Activated naive CD4-positive, alpha-beta T cell treated with Interleukin-2 at 50 U/mL for 16 hours (primary cell): ENCODE data around the gene CLEC6A.
"Not testable (repeated sequence)": the region's sequence is repeated elsewhere in the genome, so short reads cannot be mapped to it uniquely, and the experiment has no call there.

ENCODE experiments used
- DNase-seq: peaks from one replicate; pipeline ENCODE4 v3.0.0-alpha.2; 2020

CLEC6A gene

DNA sequence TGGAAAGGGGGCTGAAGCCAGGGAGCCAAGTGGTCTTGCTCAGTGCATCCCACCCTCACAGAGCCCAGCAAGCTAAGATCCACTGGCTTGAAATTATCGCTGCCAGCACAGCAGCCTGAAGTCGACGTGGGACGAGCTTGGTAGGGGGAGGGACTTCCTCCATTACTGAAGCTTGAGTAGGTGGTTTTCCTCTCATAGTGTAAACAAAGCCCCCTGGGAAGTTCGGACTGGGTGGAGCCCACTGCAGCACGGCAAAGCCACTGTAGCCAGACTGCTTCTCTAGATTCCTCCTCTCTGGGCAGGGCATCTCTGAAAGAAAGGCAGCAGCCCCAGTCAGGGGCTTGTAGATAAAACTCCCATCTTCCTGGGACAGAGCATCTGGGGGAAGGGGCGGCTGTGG, 40.3 kb downstream of the CLEC6A start:
- DNase-seq, result not testable (repeated sequence)

DNA sequence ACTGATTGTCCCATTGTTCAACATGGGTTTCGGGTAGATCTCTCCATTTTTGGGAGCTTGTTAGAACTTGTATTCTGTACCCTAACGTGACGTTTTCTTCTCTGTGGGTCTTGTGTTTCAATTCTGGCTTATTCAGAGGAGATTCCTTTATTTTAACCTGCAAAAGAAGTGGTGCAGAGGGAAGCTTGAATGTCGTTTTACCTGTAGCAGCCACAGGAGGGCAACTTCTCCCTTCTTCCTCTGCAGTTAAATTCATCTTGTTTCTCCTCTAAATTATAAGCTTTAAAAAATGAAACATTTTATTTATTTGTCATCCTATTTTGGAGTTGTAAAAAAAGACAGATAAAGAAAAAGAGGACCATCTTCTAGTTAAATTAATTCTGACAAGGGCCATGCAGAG, 43.9 kb downstream of the CLEC6A start:
- DNase-seq, result no peak

DNA sequence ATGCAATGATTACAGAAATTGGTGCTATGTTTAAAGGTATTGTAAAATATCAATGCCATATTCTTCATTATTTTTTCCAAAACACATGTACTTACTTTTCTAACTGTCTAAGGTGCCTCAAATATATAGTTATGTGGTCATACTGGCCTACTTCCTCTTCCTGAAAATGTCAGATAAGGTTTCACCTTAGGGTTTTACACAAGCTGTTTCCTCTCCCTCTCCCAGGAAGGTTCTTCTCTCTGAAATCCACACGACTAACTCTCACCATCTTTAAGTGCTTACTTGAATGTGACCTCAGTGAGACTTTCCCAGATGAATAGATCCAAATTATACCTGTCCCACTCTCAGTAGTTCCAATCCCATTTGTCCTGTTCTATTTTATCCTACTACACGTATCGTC, 46.0 kb downstream of the CLEC6A start:
- no peak for DNase-seq

DNA sequence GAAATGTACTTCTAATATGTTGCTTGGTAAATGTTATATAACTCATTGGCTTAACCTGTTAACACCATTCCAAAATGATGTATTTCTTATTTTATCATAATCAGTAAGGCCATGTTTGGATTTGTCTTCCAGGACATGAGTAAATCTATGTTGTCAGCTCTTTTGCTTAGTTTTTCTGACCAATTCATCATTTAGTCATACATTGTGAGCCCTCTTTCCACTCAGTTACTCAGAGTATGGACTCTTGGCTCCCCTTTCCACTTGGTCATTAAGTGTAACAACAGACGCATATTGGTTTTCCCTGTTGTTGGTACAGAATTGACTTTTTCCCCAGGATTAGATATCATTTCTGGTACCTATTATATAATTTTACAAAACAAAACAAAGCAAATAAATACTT, 48.6 kb downstream of the CLEC6A start:
- no peak for DNase-seq

DNA sequence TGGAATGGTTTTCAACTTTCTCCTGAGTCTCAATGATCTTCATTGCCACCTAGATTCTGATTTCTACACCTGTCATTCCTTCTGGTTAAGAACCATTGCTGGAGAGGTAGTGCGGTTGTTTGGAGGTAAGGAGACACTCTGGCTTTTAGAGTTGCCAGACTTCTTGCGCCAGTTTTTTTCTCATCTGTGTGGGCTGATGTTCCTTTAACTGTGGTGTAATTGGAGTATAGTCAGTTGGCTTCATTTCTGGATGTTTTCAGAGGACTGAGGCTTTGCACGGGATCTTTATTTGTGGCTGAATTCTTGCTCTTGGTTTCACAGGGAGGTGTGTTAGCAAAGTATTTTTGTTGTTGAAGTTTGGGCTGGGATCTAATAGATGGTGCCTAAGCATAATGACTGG, 51.8 kb downstream of the CLEC6A start:
- no peak for DNase-seq

DNA sequence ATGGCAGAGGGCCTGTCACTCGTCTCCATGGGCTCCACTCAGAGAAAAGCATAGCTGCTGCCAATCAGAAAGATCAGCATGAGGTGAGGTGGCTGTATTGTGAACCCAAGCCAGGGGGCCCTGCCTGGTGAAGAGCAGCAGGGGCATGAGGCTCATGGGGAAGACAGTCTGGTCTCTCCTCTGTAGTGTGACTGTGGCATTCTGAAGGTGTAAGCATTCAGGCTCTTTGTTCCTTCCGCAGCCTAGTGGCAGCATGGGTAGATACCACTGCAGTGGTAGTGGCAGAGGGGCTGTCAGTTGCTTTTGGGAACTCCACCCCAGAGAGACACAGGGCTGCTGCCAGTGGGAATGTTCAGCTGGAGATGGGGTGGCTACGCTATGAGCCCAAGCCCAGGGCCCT, 52.5 kb downstream of the CLEC6A start:
- DNase-seq, result no peak

DNA sequence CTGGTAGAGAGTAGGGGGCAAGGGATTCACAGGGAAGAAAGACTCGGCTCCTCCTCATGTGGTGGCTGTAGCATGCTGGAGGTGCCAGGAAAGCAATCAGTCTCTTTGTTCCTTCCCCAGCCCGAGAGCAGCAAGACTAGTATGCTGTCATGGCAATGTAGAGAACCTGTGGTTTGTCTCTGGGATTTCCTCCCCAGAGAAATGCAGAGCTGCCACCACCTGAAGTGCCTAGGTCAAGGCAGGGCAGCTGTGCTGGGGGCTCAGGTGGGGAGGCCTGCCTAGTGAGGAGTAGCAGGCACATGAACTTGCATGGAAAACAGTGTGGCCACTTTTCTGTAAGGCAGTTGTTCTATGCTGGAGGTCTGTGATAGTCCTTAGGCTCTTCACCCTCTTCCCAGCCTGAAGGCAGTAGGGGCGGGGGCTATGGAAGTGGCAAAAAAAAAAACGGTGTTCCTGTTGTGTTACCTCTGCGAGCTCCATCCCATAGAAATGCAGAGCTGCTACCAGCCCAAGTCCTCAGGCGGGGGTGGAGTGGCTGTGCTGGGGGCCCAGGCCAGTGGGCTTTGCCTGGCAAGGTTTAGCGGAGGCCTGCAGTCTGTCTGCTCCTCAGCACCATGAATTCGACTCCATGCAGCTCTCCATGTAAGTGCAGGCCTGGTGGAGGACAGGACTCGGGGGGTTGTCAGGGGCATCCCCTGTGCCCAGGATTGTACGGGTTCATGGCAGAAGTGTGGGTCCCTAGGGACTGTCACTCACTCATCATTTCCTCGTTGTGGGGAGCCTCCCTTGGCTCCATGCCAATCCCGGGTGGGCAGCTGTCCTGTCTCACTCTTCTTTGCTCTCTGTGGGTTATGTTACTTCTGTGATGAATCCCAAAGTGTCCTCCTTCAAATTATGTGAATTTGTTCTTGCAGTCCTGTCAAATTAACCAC, 53.4 kb downstream of the CLEC6A start:
- DNase-seq, result no peak

DNA sequence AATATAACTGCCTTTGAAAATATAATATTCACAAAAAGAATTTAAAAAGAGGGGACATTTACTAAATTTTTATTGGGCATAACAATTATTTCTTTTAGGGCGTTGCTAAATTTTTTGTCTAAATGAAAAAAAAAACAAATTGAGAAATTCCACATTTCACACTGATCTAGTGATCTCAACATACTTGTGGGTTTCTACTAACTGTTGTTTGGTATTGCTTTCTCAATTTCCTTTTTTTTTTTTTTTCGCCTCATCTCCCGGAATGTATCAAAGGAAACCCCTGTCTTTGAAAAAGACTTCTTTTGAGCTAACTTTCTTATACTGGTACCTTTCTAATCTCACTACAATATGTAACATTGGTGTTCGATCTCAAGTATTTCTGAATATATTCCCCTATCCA, 57.5 kb downstream of the CLEC6A start, which contains the start of gene CLEC4D:
TSS of gene CLEC4D (plus strand) at position 248 of the 400 bp plus-strand sequence. CDS start 230 bp downstream, outside the sequence.
- DNase-seq, result no peak

DNA sequence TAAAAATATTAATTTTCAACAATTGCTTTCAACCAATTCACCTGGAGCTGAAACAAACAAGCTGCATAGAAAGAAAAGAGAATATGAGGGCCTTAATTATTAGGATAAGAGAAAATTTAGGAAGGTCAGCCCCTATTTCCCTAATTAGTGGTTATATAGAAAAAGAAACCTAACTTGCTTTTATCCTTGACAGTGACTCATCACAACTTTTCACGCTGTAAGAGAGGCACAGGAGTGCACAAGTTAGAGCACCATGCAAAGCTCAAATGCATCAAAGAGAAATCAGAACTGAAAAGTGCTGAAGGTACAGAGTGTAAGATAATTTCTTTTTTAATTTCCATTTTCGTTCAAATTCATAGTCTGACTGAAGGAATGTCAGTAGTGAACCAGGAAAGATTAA, 62.2 kb downstream of the CLEC6A start:
- DNase-seq, result no peak

DNA sequence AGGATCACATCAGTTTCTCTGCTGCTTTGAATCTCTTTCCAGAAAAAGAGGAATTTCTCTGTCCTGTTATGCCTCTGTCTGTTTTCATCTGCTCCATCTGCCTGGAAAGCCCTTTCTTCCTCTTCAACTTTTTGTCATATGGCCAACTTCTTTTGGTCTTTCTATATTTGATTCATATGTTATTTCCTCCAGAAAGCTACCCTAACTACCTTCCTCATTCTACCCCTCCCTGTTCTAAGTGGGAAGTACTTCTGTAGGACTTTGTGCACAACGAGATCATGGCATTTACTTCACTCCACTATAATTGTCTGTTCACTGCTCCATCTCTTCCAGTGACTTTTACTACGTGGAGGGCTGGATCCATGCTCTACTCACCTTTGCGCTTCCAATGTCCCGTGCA, 63.4 kb downstream of the CLEC6A start:
- DNase-seq, result no peak

DNA sequence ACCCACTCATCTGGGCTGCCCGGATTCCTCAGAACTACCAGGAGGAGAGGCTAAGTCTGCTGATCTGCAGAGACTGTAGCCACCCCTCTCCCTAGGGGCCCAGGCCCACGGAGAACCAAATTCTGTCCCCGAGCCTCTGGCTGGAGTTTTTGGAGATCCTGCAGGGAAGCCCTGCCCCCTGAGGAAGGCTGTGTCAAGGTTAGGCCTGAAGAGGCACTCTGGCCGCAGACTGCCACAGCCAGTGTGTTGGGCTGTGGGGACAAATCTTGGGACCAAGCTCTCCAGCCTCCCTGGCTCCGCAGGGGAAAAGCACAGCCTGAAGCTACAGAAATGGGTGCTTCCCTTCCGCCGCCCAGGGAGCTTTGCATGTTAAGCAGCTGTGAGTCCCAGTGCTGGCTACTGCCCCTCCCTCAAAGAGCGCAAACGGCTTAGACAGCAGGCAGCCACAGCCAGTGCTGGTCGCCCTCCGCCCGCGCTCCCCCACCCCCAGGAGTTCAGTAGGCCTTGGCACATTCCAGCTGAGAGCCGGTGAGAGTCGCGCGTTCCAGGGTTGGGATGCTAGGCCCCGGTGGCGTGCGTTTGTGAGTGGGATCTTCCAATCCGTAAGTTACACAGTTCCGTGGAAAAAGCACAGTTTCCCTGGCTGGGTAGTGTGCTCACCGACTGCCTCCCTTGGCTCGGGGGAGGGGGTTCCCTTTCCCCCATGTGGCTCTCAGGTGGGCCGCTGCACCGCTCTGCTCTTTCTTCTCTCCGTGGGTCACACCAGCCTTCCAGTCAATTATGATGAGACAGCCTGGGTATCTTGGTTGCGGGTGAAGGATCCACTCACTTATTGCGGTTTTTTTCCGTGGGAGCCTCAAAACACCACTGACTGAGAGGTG, 71.7 kb downstream of the CLEC6A start:
- DNase-seq, result no peak
